Type B pancreatic cell (in vitro differentiated cells): ENCODE results near the gene BNC2. TPM values are rescaled to one million over a fixed set of nuclear protein-coding genes. Genes with fewer than 3 reads are reported as not detected.

Experiments
- DNase-seq: peaks from one replicate; pipeline ENCODE4 v3.0.0; 2021; ENCODE audit warnings: mixed read lengths; ENCODE audit not compliant: unreplicated experiment; ENCODE audit errors: extremely low spot score
- H3K27ac Mint-ChIP-seq: 2 replicates; pipeline ENCODE4 v1.8.0; 2021; ENCODE audit warnings: mild to moderate bottlenecking, mixed read lengths
- H3K27me3 Mint-ChIP-seq: 2 replicates; pipeline ENCODE4 v1.8.0; 2021; ENCODE audit warnings: mixed read lengths
- H3K36me3 Mint-ChIP-seq: 2 replicates; pipeline ENCODE4 v1.8.0; 2021; ENCODE audit warnings: mixed read lengths
- H3K4me1 Mint-ChIP-seq: one replicate; pipeline ENCODE4 v1.8.0; 2021; ENCODE audit warnings: mixed read lengths; ENCODE audit not compliant: unreplicated experiment
- H3K4me3 Mint-ChIP-seq: 2 replicates; pipeline ENCODE4 v1.8.0; 2021; ENCODE audit warnings: mild to moderate bottlenecking, mixed read lengths
- H3K9me3 Mint-ChIP-seq: 2 replicates; pipeline ENCODE4 v1.8.0; 2021; ENCODE audit warnings: mixed read lengths
- total RNA-seq: library from RNA; stranded (reverse); gene quantifications from 2 replicates; pipeline ENCODE4 v1.2.1, GENCODE V29; 2021; ENCODE audit warnings: low replicate concordance
- TF ChIP-seq, protein P1 (sequence below): fragments of 200-600 bp; sonication (generic); conservative IDR thresholded peaks from 2 replicates; pipeline ENCODE4 v1.5.0; 2021; ENCODE audit warnings: antibody characterized with exemption, mild to moderate bottlenecking

Gene BNC2
- total RNA-seq, 1 donor from 2014 or later, result 80.9 TPM

DNA sequence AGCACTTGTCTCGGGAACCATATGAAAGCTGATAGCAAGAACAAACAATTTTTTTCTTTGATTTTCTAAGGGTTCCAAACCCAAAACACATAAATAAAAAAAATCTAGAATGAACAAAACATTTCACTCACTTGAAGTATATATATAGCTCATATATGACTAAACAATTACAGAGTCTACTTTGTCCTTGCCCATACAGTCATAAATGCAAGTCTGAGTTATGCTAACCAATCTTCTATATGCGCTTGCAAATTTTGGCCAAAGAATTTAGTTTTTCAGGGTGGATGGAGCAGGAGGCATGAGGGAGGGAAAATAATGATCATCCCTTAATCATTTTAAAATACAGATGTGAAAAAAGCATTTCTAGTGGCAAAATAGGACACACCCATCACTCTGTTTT, 370.1 kb downstream of the BNC2 start:
- TF ChIP-seq, protein P1, sequence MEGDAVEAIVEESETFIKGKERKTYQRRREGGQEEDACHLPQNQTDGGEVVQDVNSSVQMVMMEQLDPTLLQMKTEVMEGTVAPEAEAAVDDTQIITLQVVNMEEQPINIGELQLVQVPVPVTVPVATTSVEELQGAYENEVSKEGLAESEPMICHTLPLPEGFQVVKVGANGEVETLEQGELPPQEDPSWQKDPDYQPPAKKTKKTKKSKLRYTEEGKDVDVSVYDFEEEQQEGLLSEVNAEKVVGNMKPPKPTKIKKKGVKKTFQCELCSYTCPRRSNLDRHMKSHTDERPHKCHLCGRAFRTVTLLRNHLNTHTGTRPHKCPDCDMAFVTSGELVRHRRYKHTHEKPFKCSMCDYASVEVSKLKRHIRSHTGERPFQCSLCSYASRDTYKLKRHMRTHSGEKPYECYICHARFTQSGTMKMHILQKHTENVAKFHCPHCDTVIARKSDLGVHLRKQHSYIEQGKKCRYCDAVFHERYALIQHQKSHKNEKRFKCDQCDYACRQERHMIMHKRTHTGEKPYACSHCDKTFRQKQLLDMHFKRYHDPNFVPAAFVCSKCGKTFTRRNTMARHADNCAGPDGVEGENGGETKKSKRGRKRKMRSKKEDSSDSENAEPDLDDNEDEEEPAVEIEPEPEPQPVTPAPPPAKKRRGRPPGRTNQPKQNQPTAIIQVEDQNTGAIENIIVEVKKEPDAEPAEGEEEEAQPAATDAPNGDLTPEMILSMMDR, result no peak
- Mint-ChIP-seq H3K4me1 (peaks cover 22% of the 10 kb centered on the region), H3K27me3 (no peaks in the 10 kb centered on the region), H3K4me3 (no peak overlapping the region), H3K9me3 (peaks cover 6% of the 10 kb centered on the region), H3K36me3 (peaks cover 4% of the 10 kb centered on the region), H3K27ac (no peak overlapping the region)
- DNase-seq, result no peak

DNA sequence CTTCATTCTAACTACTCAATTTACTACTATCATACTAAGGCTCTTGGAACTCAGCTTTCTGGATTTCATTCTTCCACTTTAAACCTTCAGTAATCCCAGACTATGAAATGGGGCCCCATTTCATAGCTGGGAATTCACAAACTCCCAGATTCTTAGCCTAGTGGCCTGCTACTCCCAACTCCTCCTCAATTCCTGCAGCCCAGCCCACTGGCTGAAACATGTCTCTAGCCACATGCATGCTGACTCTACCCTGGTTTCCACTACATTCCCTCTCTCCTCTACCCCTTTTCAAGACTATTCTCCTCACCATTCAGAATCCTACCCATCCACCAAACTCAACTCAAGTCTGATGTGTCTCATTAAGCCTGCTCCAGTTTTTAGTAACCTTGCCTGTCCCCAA, 370.6 kb downstream of the BNC2 start:
- H3K27ac Mint-ChIP-seq, result no peak overlapping the region
- TF ChIP-seq, protein P1, result no peak
- H3K4me3 Mint-ChIP-seq, result no peak overlapping the region
- no peak for DNase-seq
- H3K36me3 Mint-ChIP-seq, result peaks cover 4% of the 10 kb centered on the region
- peaks cover 17% of the 10 kb centered on the region for H3K4me1 Mint-ChIP-seq
- no peaks in the 10 kb centered on the region for H3K27me3 Mint-ChIP-seq
- H3K9me3 Mint-ChIP-seq, result peaks cover 6% of the 10 kb centered on the region

GRCh38 chr9:16496908-16497307, 373.6 kb downstream of the BNC2 start:
- no peak for DNase-seq
- Mint-ChIP-seq H3K27me3 (no peaks in the 10 kb centered on the region), H3K9me3 (peaks cover 11% of the 10 kb centered on the region), H3K27ac (no peak overlapping the region), H3K4me1 (peaks cover 11% of the 10 kb centered on the region), H3K4me3 (no peak overlapping the region), H3K36me3 (peaks cover 11% of the 10 kb centered on the region)
- TF ChIP-seq, protein P1, result peak; percentile 45

DNA sequence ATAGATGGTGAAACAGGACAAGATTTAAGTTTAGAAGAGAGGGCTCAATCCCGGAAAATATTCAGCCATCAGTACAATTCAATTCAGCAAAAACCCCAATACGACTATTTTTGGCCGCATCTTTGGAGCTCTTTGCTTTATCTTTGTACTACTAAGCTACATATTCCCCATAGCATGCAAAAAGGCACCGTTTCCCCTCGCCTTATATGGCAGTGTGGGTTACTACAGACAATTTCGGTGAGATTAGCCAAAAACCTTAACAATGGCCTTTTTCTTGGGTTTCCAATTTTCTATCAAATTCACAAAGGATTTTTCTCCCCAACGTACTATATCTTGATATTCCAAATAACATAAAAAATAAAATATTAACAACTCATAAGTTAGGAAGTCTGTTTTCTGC, 382.6 kb downstream of the BNC2 start:
- no peaks in the 10 kb centered on the region for H3K27me3 Mint-ChIP-seq
- no peak overlapping the region for H3K27ac Mint-ChIP-seq
- peaks cover 35% of the 10 kb centered on the region for H3K4me1 Mint-ChIP-seq
- DNase-seq, result no peak
- no peaks in the 10 kb centered on the region for H3K36me3 Mint-ChIP-seq
- no peak overlapping the region for H3K4me3 Mint-ChIP-seq
- TF ChIP-seq, protein P1, result no peak
- H3K9me3 Mint-ChIP-seq, result no peaks in the 10 kb centered on the region

GRCh38 chr9:16485575-16486321, 384.7 kb downstream of the BNC2 start:
- Mint-ChIP-seq H3K4me3 (no peak overlapping the region), H3K36me3 (no peaks in the 10 kb centered on the region), H3K4me1 (peaks cover 27% of the 10 kb centered on the region), H3K27me3 (no peaks in the 10 kb centered on the region), H3K27ac (no peak overlapping the region), H3K9me3 (no peaks in the 10 kb centered on the region)
- TF ChIP-seq, protein P1, result no peak
- no peak for DNase-seq
